NCI-H526 (cell line): Measurements from ENCODE around the gene FHIT.
A peak's percentile ranks its signal among the peaks of the same experiment; 100 is the strongest.

Source experiments
- DNase-seq, 2 experiments: peaks; one replicate each; lab custom pipeline; 2025; lab: John Stamatoyannopoulos, UW

FHIT gene

DNA sequence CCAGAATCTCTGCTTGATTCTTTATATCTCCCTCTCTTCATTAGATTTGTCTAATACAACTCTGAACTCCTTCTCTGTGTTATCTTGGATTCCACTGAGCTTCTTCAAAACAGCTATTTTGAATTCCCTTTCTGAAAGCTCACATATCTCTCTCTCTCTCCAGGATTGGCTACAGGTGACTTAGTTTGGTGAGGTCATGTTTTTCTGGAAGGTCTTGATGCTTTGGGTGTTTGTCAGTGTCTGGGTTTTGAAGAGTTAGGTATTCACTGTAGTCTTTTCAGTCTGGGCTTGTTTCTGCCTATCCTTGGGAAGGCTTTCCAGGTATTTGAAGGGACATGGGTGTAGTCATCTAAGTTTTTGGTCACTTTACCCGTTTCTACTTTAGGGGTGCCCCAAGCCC is 781.8 kb downstream of the FHIT start:
- DNase-seq, result no peak

GRCh38 chr3:60463685-60464084 is 787.6 kb downstream of the FHIT start:
- DNase-seq, result no peak

DNA sequence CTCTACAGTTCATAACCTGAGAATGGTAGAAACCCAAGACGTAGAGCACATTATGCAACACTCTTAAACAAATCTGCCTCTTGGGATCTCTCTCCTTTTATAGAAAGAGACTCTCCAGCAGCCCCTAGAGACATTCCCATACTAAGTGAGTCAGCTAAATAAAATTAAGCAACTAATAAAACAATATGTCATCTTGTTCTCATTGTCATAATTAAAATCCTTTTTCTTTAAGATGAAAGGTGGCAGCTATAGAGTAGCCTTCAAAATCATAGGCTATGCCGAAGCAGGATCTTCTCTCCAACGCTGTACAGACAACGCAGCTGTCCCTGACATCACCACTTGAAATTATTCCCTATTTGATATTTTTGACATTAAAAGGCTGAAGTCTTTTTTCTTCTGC is 790.0 kb downstream of the FHIT start:
- DNase-seq, result no peak

GRCh38 chr3:60456180-60456579 is 795.1 kb downstream of the FHIT start:
- no peak for DNase-seq

DNA sequence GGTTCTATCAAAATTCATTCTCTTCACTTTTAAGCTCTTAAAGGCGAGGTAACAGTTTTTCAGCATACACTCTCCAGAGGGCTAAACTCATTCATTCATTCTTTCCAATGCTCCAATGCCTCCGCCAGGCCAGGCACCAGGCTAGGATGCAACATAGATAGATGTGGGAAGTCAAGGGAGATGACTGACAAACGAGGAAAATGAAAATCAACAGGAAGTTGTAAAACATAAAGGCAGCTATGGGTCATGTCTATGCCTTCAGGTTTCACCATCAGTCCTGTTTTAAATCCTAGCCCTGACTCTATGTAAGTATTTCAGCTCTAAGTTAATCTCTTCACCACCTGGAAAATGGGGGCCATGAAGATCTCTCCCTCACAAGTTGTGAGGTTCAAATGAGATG is 797.9 kb downstream of the FHIT start:
- no peak for DNase-seq

GRCh38 chr3:60448696-60449095 is 802.6 kb downstream of the FHIT start:
- DNase-seq, result no peak

- DNase-seq, result no peak
Observed at GRCh38 chr3:60445446-60445845, 805.8 kb downstream of the FHIT start.

DNA sequence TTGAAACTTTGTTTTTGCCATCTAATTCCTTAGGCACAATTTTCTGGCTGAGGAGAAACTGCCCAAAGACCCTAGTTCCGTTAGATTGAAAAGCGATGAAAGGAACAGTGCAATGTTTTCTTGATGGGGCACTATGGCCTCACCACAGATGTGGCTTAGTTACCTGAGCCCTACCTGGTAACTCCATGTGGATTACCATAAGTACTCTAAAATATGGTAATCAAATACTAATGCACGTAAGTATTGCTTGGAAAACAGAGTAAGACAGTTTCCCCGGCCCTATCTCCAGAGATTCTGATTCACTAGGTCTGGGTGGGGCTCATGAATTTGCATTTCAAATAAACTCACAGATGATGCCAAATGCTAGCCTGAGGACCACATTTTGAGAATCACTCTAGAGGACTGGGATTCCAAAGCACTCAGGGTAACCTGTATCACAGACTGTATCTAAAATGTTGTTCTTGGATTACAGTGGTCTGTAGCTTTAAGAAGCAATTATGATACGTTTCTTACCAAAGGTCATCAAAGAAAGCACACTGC is 806.3 kb downstream of the FHIT start:
- DNase-seq, result peak; percentile 21 to 62

GRCh38 chr3:60440869-60441268 is 810.4 kb downstream of the FHIT start:
- no peak for DNase-seq

DNA sequence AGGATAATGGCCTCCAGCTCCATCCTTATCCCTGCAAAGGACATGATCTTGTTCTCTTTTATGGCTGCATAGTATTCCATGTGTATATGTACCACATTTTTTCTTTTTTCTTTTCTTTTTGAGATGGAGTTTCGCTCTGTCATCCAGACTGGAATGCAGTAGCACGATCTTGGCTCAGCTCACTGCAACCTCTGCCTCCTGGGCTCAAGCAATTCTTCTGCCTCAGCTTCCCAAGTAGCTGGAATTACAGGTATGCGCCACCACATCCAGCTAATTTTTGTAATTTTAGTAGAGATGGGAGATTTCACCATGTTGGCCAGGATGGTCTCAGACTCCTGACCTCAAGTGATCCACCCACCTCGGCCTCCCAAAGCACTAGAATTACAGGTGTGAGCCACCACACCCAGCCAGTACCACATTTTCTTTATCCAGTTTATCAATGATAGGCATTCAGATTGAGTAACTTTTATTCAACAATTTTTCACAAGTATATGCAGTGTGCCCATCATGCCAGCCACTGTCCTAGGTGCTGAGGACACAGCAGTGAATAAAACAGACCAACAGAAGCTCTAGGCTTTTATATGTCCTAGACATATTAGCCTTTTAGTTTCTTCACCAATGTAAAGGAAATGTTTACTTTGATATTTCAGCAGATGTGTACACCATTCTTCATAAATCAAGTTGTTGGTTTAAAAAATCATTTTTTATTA is 815.2 kb downstream of the FHIT start:
- DNase-seq, result no peak

- no peak for DNase-seq
Observed at GRCh38 chr3:60434950-60435349, 816.3 kb downstream of the FHIT start.

DNA sequence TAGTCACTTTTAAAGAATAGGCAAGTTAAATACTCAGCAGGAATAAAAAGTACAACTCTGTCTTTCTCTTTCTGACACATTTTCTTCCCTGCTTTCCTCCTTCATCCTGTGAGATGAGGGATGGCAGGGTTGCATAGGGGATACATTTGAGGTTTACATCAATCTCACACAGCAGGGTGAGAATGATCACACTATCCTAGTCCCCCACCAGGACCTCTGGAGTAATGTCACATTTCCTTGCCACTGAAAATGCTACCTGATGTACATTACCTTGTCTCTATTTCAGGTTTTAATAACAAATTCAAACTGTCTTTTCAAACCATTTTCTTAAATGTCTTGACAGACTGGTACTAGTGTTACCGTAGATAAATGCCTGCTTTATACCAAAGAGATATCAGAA is 816.9 kb downstream of the FHIT start:
- DNase-seq, result no peak

- DNase-seq, result peak; percentile 45 to 50
Observed at GRCh38 chr3:60431599-60431958, 819.7 kb downstream of the FHIT start.

DNA sequence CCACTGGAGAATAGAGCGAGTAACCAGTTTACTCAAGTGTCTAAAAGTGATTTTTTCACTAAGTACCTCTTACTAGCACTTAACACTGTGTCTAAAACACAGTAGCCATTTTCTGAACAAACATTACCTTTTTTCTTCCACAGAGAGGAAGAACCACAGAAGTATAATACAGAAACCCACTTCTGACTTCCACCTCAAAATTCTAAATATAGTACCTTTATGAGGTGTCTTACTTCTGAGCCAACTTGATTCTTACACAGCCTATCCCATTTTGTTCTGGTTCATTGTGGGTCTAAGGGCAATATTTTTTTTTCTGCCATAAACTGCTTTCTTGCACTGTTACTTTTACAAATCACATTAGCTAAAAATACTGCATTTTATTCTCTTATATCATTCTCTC is 821.0 kb downstream of the FHIT start:
- DNase-seq, result no peak

DNA sequence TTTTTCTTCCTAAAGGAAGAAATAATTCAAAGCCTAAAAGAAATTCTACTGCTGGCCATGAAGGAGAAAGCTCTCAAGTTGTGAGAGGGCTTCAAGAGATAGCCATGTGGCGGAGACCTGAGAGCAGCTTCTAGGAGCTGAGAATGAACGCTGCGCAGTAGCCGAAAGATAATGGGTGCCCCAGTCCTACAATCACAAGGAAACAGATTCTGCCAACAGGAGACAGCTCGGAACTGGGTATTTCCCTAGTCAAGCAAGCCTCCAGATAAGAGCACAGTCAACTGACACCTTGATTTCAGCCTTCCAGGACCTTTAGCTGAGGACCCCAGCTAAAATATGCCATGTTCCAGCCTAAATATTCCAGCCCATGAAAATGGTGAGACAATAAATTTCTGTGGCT is 824.1 kb downstream of the FHIT start:
- DNase-seq, result no peak

- DNase-seq, result no peak
Observed at GRCh38 chr3:60424942-60425341, 826.3 kb downstream of the FHIT start.

- DNase-seq, result no peak
Observed at GRCh38 chr3:60424034-60424433, 827.2 kb downstream of the FHIT start.

GRCh38 chr3:60423556-60423955 is 827.7 kb downstream of the FHIT start:
- DNase-seq, result no peak

DNA sequence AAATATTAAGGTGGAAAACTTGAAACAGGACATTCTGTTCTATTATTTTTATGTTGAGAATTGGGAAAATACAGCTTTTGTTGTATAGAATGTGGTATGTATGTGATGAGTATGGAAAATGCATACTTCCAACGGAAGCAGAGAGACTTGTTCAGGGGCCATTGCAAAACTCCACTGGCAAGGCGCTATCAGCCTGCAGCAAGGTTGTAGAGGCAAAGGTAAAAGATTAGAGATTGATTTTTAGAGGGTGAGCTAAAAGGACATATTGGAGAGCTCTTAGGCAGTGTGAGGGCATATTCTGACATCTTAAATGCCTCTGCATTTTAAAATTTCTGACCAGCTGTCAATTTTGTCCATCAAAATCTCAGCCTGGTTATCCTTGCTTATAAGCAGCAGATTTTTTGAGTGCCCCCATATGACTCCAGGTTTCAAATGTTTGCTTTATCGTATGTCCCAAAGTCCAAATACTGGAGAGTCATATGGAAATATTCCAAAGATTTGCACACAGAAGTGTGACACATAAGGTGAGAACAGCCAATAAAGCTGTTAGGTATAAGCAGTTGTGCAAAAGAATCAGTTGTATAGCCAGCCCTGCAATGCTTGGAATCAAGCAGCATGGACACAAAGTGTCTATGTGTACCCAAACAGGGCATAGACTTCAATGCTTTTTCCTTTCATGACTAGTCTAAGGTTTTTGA is 829.4 kb downstream of the FHIT start:
- DNase-seq, result no peak

DNA sequence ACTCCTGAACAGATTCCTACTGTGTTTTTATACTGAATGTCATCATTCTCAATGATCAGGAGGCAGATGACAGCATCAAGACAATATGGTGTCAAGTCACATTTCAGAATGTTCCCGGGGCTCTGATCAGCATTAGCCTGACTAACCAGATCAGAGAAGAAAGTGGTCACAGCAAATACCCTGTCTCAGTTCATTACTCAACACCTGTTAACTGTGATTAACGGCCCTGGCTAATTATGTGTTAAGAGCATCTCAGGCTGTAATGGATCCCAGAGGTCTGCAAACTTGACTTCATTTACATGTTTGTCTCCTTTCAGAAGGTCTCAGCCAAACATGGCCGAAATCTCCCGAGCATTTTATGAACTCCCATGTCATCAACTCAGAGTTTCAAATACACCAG is 833.7 kb downstream of the FHIT start:
- DNase-seq, result no peak

GRCh38 chr3:60414011-60414410 is 837.2 kb downstream of the FHIT start:
- no peak for DNase-seq

DNA sequence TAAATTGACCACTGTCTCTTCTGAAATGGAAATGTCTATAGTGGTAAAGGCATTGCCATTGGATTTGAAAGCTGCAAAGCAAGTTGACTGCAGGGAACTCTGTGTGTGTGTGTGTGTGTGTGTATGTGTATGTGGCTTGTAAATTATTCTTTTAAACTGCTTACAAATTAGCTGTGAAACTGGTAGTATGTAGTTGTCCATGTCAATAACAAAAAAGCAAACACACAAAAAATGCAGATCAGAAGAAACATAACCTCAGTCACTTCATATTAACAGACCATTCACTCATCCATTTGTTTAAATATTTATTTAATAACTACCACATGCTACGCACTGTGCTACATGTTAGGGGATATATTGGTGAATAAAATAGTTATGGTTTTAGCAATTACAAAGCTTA is 837.7 kb downstream of the FHIT start:
- DNase-seq, result no peak

GRCh38 chr3:60403866-60404265 is 847.4 kb downstream of the FHIT start:
- no peak for DNase-seq

DNA sequence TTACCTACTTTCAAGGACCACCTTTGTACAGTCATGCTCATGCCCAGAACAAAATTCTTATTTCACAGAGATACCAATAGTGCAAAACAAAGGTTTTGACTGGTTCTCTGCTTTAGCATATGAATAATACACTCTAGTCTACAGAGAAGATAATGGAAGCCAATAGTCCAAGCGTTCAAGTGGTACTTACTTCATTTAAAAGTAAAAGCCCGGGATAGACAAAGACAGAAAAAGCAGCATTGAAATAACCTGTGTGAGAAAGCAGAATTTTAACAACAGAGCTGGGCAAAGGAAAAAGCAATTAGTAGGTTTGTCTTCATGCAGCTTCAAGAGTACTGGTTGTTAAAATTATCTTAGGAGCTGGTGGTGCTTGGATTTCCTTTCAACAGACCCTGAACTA is 848.3 kb downstream of the FHIT start:
- DNase-seq, result no peak
